ENCODE data around the gene RHOF. TPM values are rescaled to one million over a fixed set of nuclear protein-coding genes. Genes with fewer than 3 reads are reported as not detected.

RHOF gene
- total RNA-seq, 1 experiment from 2014 or later = 29.1 TPM

- Histone ChIP-seq H3K18ac (ENCODE audit: insufficient read length, low read depth, low read length) (no peak overlapping the region), H2AFZ (ENCODE audit: low read length) (no peak overlapping the region), H3T11ph (ENCODE audit: low read length) (no peak overlapping the region), H3K79me2 (ENCODE audit: insufficient read depth, low read length) (no peaks in the 10 kb centered on the region), H4K8ac (replicated peaks; ENCODE audit: insufficient read length, low read depth, low read length) (no peak overlapping the region), H3K4ac (ENCODE audit: low read depth, low read length) (no peak overlapping the region), H2BK120ac (ENCODE audit: low read depth, low read length, poor library complexity, severe bottlenecking) (no peak overlapping the region), H2BK5ac (ENCODE audit: insufficient read length, low read length) (no peak overlapping the region), H3K27me3 (ENCODE audit: insufficient read depth, low read length) (no peaks in the 10 kb centered on the region), H3K9me3 (ENCODE audit: control insufficient read depth, low read depth, low read length) (no peaks in the 10 kb centered on the region), H3K23ac (ENCODE audit: insufficient read length, low read depth, low read length) (no peak overlapping the region), H4K5ac (ENCODE audit: insufficient read length, low read depth, low read length) (no peak overlapping the region), H2BK12ac (ENCODE audit: insufficient read length, low read depth, low read length) (no peak overlapping the region), H4K20me1 (ENCODE audit: control insufficient read depth, insufficient read depth, insufficient read length) (peaks cover 3% of the 10 kb centered on the region), H3K79me1 (ENCODE audit: insufficient read depth, low read depth, low read length, poor library complexity, severe bottlenecking) (no peaks in the 10 kb centered on the region), H2BK20ac (ENCODE audit: low read depth, low read length, poor library complexity, severe bottlenecking) (no peak overlapping the region), H3K4me2 (ENCODE audit: insufficient read depth, insufficient read length, low read length) (peak overlapping the region; percentile 71), H2BK15ac (ENCODE audit: low read depth, low read length) (no peak overlapping the region), H3K9ac (ENCODE audit: extremely low read depth, insufficient read length, low read length) (peak overlapping the region; percentile 71), H2AK5ac (ENCODE audit: insufficient read length, low read length) (no peak overlapping the region), H3K4me1 (ENCODE audit: insufficient read depth, low read length) (no peaks in the 10 kb centered on the region), H3K56ac (ENCODE audit: insufficient read length, low read depth, low read length) (no peak overlapping the region), H3K23me2 (ENCODE audit: insufficient read length, low read depth, low read length, poor library complexity, severe bottlenecking) (no peaks in the 10 kb centered on the region), H3K27ac (ENCODE audit: insufficient read length, low read depth, low read length) (no peak overlapping the region), H3K14ac (ENCODE audit: insufficient read depth, low read length) (peak overlapping the region; percentile 86; the same call in 1 of the 2 replicates), H4K91ac (ENCODE audit: insufficient read length, low read depth, low read length) (no peak overlapping the region)
- no peaks in the 10 kb centered on the region; a peak in 2 of 5 replicates for H3K9me3 Mint-ChIP-seq
- peaks cover 15% of the 10 kb centered on the region for H3K27me3 Mint-ChIP-seq (ENCODE audit: low read depth)
- DNase-seq = peak; percentile 100
- WGBS (ENCODE audit: extremely low coverage, insufficient read length, low lambda C conversion rate) = no CpG with 5 or more reads among the region's 53 CpGs
- peak overlapping the region; percentile 88 to 99 (median 99); a peak in 4 of 7 replicates for H3K27ac Mint-ChIP-seq
- H3K36me3 Mint-ChIP-seq (ENCODE audit: insufficient read depth in 1 of 3, low read depth in 3 of 3) = no peaks in the 10 kb centered on the region
- H3K4me1 Mint-ChIP-seq = peaks cover 13 to 21% of the 10 kb centered on the region in 2 experiments
- peak; percentile 61 for TF ChIP-seq CTCF (conservative IDR thresholded peaks at IDR 0.05)
- H3K4me3 Mint-ChIP-seq = peak overlapping the region; percentile 92 to 98
Measured at GRCh38 chr12:121839106-121839992, 45.9 kb upstream of the RHOF start.
